RWPE2 (cell line): ENCODE results near the gene C1QTNF4.

Experiments used
- ATAC-seq: fragments of 200-7000 bp; cut with Tn5 transposase; 3 replicates; pipeline ENCODE4 v1.9.1; 2021; ENCODE audit warnings: low read depth
- DNase-seq: peaks from one replicate; pipeline ENCODE4 v3.0.0-alpha.2; 2020; ENCODE audit warnings: low spot score
- H3K27ac ChIP-seq: fragments of 450-650 bp; 2 replicates; pipeline ENCODE4 v1.5.1; 2017; ENCODE audit warnings: mild to moderate bottlenecking; ENCODE audit not compliant: poor library complexity, severe bottlenecking
- H3K27me3 ChIP-seq: fragments of 250-450 bp; sonication (Bioruptor Pico); 2 replicates; pipeline ENCODE4 v1.5.1; 2021; ENCODE audit warnings: mild to moderate bottlenecking, moderate library complexity; ENCODE audit not compliant: insufficient read depth, poor library complexity, severe bottlenecking
- H3K36me3 ChIP-seq: fragments of 250-450 bp; sonication (Bioruptor Pico); 2 replicates; pipeline ENCODE4 v1.5.1; 2020; ENCODE audit warnings: low read depth, mild to moderate bottlenecking, moderate library complexity
- H3K4me1 ChIP-seq: fragments of 250-450 bp; sonication (Bioruptor Pico); 2 replicates; pipeline ENCODE4 v1.5.1; 2021; ENCODE audit warnings: mild to moderate bottlenecking, moderate library complexity; ENCODE audit not compliant: insufficient read depth, poor library complexity, severe bottlenecking
- H3K4me3 ChIP-seq: fragments of 250-450 bp; sonication (Bioruptor Pico); 2 replicates; pipeline ENCODE4 v1.5.1; 2021; ENCODE audit warnings: mild to moderate bottlenecking, moderate library complexity; ENCODE audit not compliant: severe bottlenecking
- H3K9me3 ChIP-seq: fragments of 250-450 bp; sonication (Bioruptor Pico); 2 replicates; pipeline ENCODE4 v1.5.1; 2021; ENCODE audit warnings: mild to moderate bottlenecking, moderate library complexity; ENCODE audit not compliant: severe bottlenecking
- TF ChIP-seq, protein P1 (sequence below): fragments of 450-650 bp; IDR thresholded peaks from one replicate; pipeline ENCODE4 v1.5.1; 2017; ENCODE audit warnings: mild to moderate bottlenecking, moderate library complexity; ENCODE audit not compliant: poor library complexity, severe bottlenecking

Gene C1QTNF4

DNA sequence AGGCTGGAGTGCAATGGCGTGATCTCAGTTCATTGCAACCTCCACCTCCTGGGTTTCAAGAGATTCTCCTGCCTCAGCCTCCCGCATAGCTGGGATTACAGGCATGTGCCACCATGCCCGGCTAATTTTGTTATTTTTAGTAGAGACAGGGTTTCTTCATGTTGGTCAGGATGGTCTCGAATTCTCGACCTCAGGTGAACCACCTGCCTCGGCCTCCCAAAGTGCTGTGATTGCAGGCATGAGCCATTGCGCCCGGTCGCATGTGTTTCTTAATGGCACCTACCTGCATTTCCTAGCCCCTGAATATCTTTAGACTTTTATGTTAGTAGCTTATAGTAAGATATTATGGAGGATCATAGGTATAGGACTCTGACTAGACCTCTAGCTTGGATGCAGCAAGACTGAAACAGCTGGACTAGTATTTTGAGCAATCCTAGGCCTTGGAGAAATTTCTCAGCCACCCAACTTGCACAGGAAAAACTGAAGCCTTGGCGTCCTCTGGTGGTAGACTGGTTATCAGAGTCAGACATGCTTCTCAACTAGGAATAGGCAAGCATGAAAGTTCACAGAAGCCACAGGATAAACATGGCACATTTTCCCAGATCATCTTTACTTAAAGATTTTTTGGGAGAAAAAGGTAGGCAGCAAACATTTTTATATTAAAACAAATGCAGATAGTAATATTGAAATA is 22.7 kb upstream of the C1QTNF4 start:
- H3K4me3 ChIP-seq: no peak overlapping the region
- no peaks in the 10 kb centered on the region for H3K4me1 ChIP-seq
- H3K27ac ChIP-seq: no peak overlapping the region
- H3K36me3 ChIP-seq: peaks cover 45% of the 10 kb centered on the region
- ATAC-seq (peak; percentile 67; the same call in 1 of the 3 replicates), DNase-seq (no peak)
- no peaks in the 10 kb centered on the region for H3K27me3 ChIP-seq
- TF ChIP-seq, protein P1, sequence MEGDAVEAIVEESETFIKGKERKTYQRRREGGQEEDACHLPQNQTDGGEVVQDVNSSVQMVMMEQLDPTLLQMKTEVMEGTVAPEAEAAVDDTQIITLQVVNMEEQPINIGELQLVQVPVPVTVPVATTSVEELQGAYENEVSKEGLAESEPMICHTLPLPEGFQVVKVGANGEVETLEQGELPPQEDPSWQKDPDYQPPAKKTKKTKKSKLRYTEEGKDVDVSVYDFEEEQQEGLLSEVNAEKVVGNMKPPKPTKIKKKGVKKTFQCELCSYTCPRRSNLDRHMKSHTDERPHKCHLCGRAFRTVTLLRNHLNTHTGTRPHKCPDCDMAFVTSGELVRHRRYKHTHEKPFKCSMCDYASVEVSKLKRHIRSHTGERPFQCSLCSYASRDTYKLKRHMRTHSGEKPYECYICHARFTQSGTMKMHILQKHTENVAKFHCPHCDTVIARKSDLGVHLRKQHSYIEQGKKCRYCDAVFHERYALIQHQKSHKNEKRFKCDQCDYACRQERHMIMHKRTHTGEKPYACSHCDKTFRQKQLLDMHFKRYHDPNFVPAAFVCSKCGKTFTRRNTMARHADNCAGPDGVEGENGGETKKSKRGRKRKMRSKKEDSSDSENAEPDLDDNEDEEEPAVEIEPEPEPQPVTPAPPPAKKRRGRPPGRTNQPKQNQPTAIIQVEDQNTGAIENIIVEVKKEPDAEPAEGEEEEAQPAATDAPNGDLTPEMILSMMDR: peak; percentile 70
- no peaks in the 10 kb centered on the region for H3K9me3 ChIP-seq

DNA sequence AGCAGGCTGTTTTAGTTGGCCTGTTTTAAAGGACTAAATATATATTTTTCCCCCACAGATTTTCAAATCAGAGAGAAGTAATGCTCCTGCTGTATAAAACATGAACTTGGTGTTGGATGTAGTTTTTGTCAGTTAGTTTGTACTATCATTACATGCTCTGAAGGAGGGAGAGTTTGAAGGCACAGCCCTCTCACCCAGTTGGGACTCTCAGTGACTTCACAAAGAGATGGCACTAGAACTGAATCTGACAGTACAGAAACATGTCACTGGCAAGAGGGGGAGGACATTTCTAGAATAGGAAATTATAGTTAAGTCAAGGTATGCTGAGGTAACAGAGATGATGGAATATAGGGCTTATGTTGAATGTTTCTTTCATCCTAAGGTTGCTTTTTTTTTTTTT is 21.0 kb upstream of the C1QTNF4 start:
- peaks cover 34% of the 10 kb centered on the region for H3K36me3 ChIP-seq

DNA sequence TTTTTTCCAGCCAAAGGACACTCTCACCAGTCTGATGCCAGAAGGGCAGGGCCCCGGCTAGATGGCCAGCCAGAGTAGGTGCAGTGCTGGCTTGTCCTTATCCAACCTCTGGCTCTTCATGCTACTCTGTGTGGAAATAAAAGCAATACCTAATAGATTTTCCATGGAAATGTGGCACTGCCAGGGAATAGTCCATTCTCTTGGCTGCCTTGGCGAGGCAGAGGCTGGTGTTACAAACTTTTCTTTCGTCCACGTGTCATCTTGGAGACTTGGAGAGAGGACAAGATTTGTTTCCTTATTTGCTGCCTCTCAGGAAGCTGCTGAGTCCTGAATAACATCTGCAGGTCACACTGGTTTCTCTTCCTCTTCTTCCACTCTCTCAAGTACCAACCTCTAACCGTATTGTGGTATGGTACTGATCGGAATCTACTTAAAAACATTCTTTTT is 17.2 kb upstream of the C1QTNF4 start:
- DNase-seq (no peak), ATAC-seq (peak; percentile 13; the same call in 1 of the 3 replicates)
- TF ChIP-seq, protein P1: no peak
- Histone ChIP-seq H3K36me3 (no peaks in the 10 kb centered on the region), H3K4me3 (no peak overlapping the region), H3K27me3 (no peaks in the 10 kb centered on the region), H3K4me1 (no peaks in the 10 kb centered on the region), H3K27ac (no peak overlapping the region), H3K9me3 (no peaks in the 10 kb centered on the region)

More for the DNA sequence above, 21.0 kb upstream of the C1QTNF4 start:
- Histone ChIP-seq H3K27me3 (no peaks in the 10 kb centered on the region), H3K27ac (no peak overlapping the region), H3K4me1 (no peaks in the 10 kb centered on the region), H3K4me3 (no peak overlapping the region), H3K9me3 (no peaks in the 10 kb centered on the region)
- TF ChIP-seq, protein P1: no peak
- ATAC-seq (no peak), DNase-seq (no peak)

DNA sequence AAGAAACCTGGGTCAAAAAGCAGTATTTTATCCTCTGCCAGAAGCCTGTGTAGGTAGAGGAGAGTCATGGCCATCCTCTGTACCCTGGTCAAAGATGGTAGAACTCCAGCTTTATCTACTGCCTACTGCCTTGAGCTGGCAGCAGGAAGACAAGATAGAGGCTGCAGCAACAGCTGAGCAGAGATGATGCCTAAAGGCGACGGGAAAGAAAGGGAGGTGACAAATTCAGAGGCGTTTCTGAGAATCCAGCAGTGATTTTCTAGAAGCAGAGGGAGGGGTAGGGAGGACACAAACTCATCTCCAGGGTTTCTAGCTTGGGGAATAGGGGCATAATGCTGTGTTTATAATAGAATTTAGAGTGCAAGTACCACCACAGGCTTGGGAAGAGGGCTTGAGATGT is 15.5 kb upstream of the C1QTNF4 start:
- Histone ChIP-seq H3K4me1 (no peaks in the 10 kb centered on the region), H3K9me3 (no peaks in the 10 kb centered on the region), H3K27me3 (no peaks in the 10 kb centered on the region), H3K4me3 (no peak overlapping the region), H3K36me3 (no peaks in the 10 kb centered on the region), H3K27ac (no peak overlapping the region)
- DNase-seq: no peak
- TF ChIP-seq, protein P1: no peak
- ATAC-seq: no peak

DNA sequence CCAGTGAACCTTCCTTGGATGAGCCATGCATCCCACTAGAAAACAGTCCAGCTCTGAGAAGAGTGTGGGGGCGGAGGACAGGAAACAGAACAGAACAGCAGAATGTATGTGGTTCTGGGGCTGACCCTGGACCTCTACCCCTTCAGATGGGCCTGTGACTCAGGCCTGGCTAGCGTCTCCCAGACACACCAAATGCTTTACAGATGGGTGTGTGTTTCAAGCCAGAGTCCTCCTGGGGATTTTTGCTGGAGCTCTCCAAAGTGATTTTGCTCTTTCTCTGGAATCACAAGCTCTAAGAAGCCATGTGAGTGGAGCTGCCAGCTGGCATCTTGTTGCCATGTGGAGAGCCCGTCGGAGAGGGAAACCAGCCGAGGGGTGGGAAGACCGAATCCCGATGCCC is 13.2 kb upstream of the C1QTNF4 start:
- no peak overlapping the region for H3K4me3 ChIP-seq
- no peak overlapping the region for H3K27ac ChIP-seq
- ATAC-seq: peak; percentile 34; the same call in 2 of the 3 replicates
- no peaks in the 10 kb centered on the region for H3K36me3 ChIP-seq
- H3K9me3 ChIP-seq: no peaks in the 10 kb centered on the region
- H3K4me1 ChIP-seq: no peaks in the 10 kb centered on the region
- DNase-seq: no peak
- H3K27me3 ChIP-seq: no peaks in the 10 kb centered on the region
- TF ChIP-seq, protein P1: no peak
